Retinal pigment epithelial cell (primary cell): ENCODE measurements around the gene SKOR1.
A peak's percentile ranks its signal among the peaks of the same experiment; 100 is the strongest.

Source experiments
- DNase-seq: peaks from one replicate; pipeline ENCODE4 v3.0.0-alpha.2; 2010; ENCODE audit warnings: low read depth
- H3K4me3 ChIP-seq: 2 replicates; pipeline ENCODE4 v1.5.1; 2011; ENCODE audit warnings: mild to moderate bottlenecking, low read length, control low read depth, moderate library complexity
- TF ChIP-seq, protein P1 (sequence below): conservative IDR thresholded peaks from 2 replicates; pipeline ENCODE4 v1.5.1; 2011; ENCODE audit warnings: low read depth, low read length, control low read depth, inconsistent platforms

The SKOR1 gene

DNA sequence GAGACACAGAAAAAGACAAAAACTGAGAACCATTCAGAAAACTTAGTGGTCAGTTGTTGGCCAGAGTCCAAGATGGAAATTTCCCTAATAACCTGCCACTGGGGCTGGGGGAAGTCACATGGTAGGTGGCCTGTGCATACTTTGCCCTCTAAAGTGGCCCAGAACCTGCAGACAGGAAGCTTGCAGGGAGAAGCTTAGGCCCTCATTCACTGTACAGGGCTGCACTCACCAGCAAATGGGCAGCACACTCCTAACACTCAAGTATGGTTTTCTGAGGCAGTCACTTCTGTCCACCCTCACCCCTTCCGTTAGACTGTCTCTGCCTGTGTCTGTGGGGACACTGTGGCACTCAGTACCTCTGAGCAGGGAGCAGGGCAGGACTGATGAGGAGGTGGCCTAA is 29.0 kb downstream of the SKOR1 start:
- DNase-seq = no peak
- no peak overlapping the region for H3K4me3 ChIP-seq
- TF ChIP-seq, protein P1, sequence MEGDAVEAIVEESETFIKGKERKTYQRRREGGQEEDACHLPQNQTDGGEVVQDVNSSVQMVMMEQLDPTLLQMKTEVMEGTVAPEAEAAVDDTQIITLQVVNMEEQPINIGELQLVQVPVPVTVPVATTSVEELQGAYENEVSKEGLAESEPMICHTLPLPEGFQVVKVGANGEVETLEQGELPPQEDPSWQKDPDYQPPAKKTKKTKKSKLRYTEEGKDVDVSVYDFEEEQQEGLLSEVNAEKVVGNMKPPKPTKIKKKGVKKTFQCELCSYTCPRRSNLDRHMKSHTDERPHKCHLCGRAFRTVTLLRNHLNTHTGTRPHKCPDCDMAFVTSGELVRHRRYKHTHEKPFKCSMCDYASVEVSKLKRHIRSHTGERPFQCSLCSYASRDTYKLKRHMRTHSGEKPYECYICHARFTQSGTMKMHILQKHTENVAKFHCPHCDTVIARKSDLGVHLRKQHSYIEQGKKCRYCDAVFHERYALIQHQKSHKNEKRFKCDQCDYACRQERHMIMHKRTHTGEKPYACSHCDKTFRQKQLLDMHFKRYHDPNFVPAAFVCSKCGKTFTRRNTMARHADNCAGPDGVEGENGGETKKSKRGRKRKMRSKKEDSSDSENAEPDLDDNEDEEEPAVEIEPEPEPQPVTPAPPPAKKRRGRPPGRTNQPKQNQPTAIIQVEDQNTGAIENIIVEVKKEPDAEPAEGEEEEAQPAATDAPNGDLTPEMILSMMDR = no peak

DNA sequence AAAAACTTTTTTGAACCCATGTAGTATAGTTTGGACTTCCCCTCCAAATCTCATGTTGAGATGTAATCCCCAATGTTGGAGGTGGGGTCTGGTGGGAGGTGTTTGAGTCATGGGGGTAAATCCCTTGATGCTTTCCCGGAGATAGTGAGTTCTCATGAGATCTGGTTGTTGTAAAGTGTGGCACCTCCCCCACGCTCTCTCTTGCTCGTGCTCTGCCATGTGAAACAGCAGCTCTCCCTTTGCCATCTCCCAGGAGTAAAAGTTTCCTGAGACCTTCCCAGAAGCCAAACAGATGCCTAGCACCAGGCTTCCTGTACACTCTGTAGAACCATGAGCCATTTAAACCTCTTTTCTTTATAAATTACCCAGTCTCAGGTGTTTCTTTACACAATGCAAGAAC is 30.5 kb downstream of the SKOR1 start:
- no peak overlapping the region for H3K4me3 ChIP-seq
- DNase-seq = no peak
- TF ChIP-seq, protein P1 = no peak

DNA sequence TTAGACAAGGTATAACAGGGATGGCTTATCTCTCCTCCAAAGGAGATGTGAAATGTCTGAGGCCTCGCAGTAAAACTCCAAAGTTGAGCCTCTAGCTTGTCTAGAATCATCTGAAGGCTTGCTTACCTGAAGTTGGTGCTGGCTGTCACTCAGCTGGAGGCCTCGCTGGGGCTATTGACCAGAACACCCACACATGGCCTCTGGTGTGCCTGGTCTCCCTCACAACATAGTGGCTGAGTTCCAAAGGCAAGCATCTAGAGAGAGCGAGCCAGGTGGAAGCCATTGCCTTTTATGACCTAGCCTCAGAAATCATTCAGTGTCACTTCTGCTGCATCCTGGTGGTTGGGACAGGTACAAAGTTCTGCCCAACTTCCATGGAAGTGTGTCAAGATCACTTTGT is 31.9 kb downstream of the SKOR1 start:
- no peak overlapping the region for H3K4me3 ChIP-seq
- TF ChIP-seq, protein P1 = no peak
- no peak for DNase-seq

- H3K4me3 ChIP-seq = no peak overlapping the region
- TF ChIP-seq, protein P1 = peak; percentile 11
- DNase-seq = no peak
Measured at GRCh38 chr15:67859331-67859946, 34.1 kb downstream of the SKOR1 start.

GRCh38 chr15:67861983-67862382 is 36.7 kb downstream of the SKOR1 start:
- DNase-seq = no peak
- H3K4me3 ChIP-seq = no peak overlapping the region
- TF ChIP-seq, protein P1 = no peak

DNA sequence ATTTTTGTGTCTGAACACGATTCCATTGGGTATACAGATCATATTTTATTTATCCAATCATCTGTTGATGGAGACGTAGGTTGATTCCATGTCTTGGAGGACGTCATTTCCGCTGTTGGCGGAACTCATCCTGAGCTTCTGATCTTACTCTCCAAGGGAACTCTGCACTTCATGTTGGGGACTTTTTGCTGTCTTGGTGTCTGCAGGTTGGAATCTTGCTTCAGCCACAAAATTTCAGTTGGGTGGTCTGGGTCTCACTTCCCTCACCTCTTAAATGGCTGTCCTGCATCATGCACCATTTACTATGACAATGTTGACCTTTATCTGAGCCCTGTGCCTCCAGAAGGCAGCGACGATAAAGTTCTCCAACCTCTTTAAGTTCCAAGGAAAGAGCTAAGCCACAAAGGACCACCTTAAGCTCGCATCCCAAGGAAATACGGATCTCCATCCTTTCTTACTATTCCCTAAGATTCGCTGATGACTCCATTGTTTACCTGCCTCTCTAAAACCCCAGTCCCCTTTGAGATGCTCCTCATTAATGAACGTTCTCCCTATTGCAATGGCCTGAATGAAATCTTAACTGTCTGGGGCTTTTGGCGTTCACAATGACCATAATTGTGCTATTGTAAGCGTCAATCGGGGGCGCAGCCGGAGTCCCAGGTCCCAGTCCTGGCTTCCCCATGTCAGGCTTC is 37.6 kb downstream of the SKOR1 start:
- TF ChIP-seq, protein P1 = no peak
- DNase-seq = no peak
- peak overlapping the region; percentile 14 for H3K4me3 ChIP-seq

- H3K4me3 ChIP-seq = peak overlapping the region; percentile 44
- no peak for DNase-seq
- TF ChIP-seq, protein P1 = peak; percentile 85
Measured at GRCh38 chr15:67863442-67863987, 38.2 kb downstream of the SKOR1 start.
